ENCODE results near the gene SLK.

The SLK gene

DNA sequence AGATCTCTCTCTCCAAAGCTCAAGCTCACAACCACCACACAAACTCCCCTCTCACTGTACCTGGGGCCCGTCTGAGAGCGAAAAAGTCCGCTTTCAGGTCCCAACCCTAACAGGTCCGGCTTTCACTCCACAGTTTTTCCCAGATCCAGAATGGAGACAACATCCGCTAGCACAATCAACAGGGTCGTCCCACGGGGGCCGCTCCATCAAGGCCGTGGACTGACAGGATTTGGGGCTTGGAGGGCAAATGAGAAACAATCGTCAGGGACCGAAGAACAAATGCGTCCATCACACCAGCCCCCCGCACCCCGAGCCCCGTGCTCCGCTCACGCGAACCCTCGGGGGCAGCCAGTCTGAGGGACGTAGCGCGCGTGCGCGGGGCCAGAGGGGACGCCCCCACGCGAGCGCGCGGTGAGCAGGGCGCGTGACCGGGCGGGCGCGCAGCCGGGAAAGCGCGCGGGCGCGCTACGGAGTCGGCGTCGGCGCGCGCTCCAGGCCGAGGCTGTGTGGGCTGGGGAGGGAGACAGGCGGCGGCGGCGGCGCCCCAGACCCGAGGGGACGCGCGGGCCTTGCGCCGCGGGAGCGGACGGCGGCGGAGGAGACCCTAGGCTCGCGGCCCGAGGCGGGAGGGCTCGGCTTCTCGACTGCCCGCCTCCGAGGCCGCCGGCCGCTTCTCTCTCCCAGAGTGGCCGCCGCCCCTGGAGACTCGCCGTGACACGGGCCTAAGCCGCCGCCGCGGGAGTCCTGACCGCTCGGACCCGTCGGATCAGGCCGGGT lies at the start of gene SLK:
TSS of gene SLK (plus strand) at position 470 of the 777 bp plus-strand sequence. CDS start 606 bp downstream, outside the sequence.
- no peak for DNase-seq (ENCODE audit: low read depth)

DNA sequence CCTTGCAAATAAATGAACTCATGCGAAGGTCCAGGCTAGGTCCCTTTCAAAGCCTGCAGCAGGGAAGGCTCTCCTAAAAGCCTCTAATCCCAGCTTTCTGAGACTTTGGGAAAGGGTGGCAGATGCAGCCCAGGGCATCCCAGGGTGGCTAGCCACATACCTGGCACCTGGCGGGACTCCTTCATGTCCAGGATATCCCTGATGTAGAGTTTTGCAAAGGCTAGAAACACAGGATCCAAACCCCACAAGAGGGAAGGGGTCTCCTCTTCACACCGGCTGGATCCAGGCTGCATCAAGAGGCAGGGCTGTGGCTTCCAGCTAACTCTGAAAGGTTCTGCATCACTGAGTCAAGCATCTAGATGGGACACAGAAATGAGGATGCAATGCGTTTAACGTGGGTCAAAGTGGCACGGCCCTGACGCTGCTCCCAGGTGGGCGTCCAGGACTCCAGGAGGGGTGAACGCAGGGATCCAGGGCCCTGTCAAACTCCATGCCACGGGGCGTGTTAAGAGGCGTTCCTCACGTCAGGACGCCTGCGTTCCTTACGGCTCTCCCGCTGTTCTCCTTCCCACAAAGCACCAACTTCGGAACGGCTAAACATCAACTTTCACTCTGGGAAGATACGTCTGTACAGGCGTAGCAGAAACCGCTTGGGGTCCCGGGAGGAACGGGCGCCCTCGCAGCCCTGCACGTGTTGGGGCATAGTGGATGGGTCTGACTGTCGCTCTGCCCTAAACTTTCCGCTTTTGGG lies 49.5 kb upstream of the SLK start:
- DNase-seq (ENCODE audit: low read depth) = no peak

GRCh38 chr10:103918053-103918846 lies 48.7 kb upstream of the SLK start, which contains the start of gene STN1:
TSS of gene STN1 (minus strand) at chr10:103918184. CDS start at chr10:103917594, 590 bp downstream.
- DNase-seq (ENCODE audit: low read depth) = peak; percentile 78

- no peak for DNase-seq (ENCODE audit: low read depth)
Observed at GRCh38 chr10:103919648-103920025, 47.3 kb upstream of the SLK start.

GRCh38 chr10:103921248-103921647 lies 45.7 kb upstream of the SLK start:
- DNase-seq (ENCODE audit: low read depth) = no peak

- no peak for DNase-seq (ENCODE audit: low read depth)
Observed at GRCh38 chr10:103921750-103922195, 45.2 kb upstream of the SLK start.

- DNase-seq (ENCODE audit: low read depth) = no peak
Observed at GRCh38 chr10:103922659-103923058, 44.3 kb upstream of the SLK start.

- no peak for DNase-seq (ENCODE audit: low read depth)
Observed at GRCh38 chr10:103923502-103923901, 43.4 kb upstream of the SLK start.

- no peak for DNase-seq (ENCODE audit: low read depth)
Observed at GRCh38 chr10:103925591-103925990, 41.3 kb upstream of the SLK start.

DNA sequence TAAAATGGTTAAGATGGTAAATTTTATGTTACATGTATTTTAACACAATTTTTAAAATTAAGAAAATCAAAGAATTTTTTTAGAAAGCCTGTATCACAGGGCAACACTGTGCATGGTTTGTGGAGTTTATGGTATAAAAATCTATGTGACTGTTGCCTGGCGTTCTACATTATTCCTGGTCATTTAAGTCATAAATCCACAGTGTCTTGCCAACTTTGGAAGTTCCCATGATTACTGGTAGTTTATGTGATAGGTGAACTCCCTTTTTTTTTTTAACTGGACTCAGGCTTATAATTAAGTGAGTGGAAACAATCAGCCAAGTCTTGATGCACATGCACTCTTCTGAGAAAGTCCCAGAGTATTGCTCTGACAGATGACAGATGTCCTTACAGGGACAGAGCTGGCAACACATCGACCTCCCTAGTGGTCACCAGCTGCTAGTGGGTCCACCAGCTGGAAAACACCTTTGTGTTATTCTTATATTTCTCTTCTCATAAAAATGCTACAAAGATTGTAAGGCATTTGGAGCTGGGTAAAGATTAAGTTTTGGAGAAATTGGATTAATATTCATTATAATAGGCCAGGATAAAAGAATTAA lies 40.1 kb upstream of the SLK start:
- no peak for DNase-seq (ENCODE audit: low read depth)

DNA sequence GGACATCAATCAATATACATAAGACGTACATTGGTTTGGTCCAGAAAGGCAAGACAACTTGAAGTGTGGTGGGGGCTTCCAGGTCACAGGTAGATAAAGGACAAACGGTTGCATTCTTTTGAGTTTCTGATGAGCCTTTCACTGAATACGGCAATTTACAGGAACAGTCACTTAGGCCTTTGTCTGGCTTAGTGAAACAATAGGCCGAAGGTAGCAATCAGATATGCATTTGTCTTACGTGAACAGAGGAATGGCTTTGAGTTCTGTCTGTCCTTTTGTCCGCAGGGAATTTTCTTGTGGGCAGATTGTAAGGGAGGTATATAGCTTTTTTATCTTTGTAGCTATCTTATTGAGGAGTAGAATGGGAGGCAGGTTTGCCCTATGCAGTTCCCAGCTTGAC lies 38.2 kb upstream of the SLK start:
- no peak for DNase-seq (ENCODE audit: low read depth)

GRCh38 chr10:103929381-103929921 lies 37.5 kb upstream of the SLK start:
- DNase-seq (ENCODE audit: low read depth) = no peak

- DNase-seq (ENCODE audit: low read depth) = no peak
Observed at GRCh38 chr10:103930449-103930848, 36.5 kb upstream of the SLK start.

DNA sequence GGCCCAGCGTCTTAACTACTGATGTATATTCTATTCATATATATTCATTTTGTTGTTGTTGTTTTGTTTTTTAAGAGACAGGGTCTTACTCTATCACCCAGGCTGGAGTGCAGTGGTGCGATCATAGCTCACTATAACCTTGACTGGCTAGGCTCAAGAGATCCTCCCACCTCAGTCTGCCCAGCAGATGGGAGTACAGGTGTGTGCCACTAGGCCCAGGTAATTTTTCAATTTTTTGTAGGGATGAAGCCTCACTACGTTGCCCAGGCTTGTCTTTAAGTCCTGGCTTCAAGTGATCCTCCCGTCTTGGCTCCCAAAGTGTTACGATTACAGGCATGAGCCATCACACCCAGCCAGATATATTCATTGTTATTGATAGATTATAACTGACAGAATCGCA lies 36.1 kb upstream of the SLK start:
- DNase-seq (ENCODE audit: low read depth) = no peak

DNA sequence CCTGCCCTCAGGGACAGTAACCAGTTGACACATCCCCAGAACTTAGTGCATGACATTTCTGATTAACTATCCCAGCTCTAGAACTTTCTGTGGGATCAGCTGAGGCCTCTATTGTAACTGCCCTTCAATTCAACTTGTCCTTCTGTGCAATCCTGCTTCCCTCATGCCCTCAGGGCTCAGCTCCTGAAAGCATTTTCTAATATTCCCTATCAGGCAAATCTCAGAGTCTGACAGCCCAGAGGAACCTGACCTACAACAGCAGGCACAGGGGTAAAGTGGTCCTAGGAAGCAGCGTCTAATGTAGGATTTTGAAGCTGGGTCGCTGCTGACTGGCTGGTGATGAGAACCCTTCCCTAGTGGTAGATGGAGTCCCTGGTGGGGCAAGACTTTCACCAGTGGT lies 35.3 kb upstream of the SLK start:
- no peak for DNase-seq (ENCODE audit: low read depth)

DNA sequence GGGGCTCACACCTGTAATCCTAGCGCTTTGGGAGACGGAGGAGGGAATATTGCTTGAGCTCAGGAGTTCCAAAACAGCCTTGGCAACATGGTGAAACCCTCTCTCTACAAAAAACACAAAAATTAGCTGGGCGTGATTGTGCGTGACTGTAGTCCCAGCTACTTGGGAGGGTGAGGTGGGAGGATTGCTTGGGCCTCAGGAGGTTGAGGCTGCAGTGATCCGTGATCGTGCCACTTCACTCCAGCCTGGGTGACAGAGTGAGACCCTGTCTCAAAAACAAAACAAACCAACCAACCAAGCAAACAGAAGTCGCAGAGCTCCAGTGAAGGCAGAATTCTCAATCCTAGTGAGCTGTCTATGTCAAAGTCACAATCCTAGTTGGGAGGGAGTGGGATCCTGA lies 34.7 kb upstream of the SLK start:
- no peak for DNase-seq (ENCODE audit: low read depth)

DNA sequence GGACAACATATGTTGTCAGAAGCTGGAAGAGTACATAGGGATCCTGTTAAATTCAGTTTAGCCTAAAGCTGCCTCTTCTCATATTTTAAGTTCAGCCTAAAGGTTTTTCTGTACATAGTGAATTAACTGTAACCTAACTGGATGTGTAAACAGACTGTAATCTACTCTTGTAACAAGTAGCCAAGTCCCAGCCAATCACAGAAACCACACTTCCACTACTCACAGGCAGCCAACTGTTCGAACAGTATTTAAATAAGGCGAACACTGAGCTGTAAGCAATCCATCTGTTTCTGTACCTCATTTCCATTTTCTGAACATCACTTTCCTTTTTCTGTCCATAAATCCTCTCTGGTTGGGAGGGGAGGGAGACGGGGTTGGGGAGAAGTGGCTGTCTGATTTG lies 34.0 kb upstream of the SLK start:
- no peak for DNase-seq (ENCODE audit: low read depth)

GRCh38 chr10:103933557-103934121 lies 33.3 kb upstream of the SLK start:
- no peak for DNase-seq (ENCODE audit: low read depth)

GRCh38 chr10:103934308-103934707 lies 32.6 kb upstream of the SLK start:
- no peak for DNase-seq (ENCODE audit: low read depth)

DNA sequence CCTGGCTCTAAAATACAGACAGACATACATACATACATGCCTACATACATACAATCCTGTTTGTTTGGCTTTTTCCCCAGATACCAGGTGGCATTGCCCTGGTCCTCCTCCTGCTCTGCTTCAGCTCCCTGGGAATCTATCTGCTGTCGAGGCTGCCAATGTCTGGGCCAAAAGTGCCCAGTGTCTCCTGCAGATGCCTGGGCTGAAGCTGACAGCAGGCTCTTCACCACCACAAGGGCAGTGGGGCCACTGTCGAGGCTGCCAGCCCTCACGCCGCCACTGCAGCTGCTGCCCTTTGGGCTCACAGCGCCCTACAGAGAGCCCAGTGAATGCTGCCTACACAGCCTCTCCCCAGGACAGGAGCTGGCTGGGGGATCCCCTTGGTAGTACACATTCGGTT lies 30.9 kb upstream of the SLK start:
- no peak for DNase-seq (ENCODE audit: low read depth)

DNA sequence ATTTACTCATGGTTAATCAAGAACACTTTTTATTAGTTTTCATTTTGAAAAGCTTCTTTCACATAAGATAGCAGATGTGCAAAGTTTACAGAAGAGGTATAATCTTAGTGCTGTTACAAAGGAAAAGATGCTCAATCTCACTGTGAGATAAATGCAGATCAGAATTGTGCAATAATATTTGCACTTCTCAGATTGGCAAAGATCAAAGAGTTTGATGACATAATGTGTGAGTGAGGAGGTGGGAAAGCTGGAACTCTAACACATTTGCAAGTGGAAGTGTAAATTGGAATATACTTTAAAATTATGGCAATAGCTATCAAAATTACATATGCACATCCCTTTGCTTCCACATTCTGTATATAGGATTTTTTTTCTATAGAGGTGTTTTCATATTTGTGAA lies 27.4 kb upstream of the SLK start:
- no peak for DNase-seq (ENCODE audit: low read depth)

DNA sequence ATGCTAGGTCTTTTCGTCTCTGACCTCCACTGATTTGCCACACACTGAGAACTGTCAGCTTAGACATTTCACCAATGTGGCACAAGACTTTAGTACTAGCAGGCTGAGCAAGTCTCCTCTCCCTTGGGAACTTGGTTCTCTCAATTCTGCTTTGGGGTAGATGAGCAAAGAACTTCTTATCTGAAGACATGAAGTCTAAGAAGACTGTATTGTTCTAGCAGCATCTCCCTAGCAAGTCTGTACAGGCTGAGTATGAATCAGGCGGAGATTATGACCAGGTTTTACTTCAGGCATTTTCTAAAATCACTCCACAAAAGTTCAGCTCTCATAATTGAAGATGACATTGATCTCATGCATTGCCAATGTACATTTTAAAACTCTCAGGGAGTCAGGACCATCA lies 25.1 kb upstream of the SLK start:
- no peak for DNase-seq (ENCODE audit: low read depth)

Data from non-pigmented ciliary epithelial cell (primary cell).